HG02885 (cell line): ENCODE data around the gene MSTO1.
"Not testable (repeated sequence)": the region's sequence is repeated elsewhere in the genome, so short reads cannot be mapped to it uniquely, and the experiment has no call there.

Experiments
- ATAC-seq: cut with Tn5 transposase; IDR thresholded peaks from one replicate; pipeline ENCODE4 v1.9.1; 2021; ENCODE audit warnings: mild to moderate bottlenecking; ENCODE audit not compliant: unreplicated experiment, poor library complexity

The MSTO1 gene

GRCh38 chr1:155609515-155610256 lies at the start of gene MSTO1:
Gene MSTO1, plus strand, starts transcription at chr1:155610218. Its CDS starts 31 bp downstream, at chr1:155610249.
- peak; percentile 95 for ATAC-seq

- ATAC-seq: peak; percentile 20
Observed at GRCh38 chr1:155561779-155562580, 48.0 kb upstream of the MSTO1 start.

- ATAC-seq: peak; percentile 71
Observed at GRCh38 chr1:155562581-155563376, 47.2 kb upstream of the MSTO1 start, which contains the start of gene ASH1L. Gene ASH1L, minus strand, starts transcription at chr1:155562803. Its CDS starts 41,284 bp downstream, at chr1:155521519.

- ATAC-seq: not testable (repeated sequence)
Observed at GRCh38 chr1:155563377-155564022, 46.5 kb upstream of the MSTO1 start.

GRCh38 chr1:155569988-155570592 lies 39.9 kb upstream of the MSTO1 start:
- no peak for ATAC-seq

GRCh38 chr1:155570593-155570990 lies 39.4 kb upstream of the MSTO1 start:
- ATAC-seq: no peak

GRCh38 chr1:155574077-155574476 lies 35.9 kb upstream of the MSTO1 start:
- no peak for ATAC-seq

GRCh38 chr1:155575608-155576007 lies 34.4 kb upstream of the MSTO1 start:
- not testable (repeated sequence) for ATAC-seq

GRCh38 chr1:155583846-155584245 lies 26.2 kb upstream of the MSTO1 start:
- not testable (repeated sequence) for ATAC-seq

- not testable (repeated sequence) for ATAC-seq
Observed at GRCh38 chr1:155589282-155589681, 20.7 kb upstream of the MSTO1 start.

GRCh38 chr1:155590516-155591247 lies 19.3 kb upstream of the MSTO1 start:
- ATAC-seq: not testable (repeated sequence)

GRCh38 chr1:155591770-155592169 lies 18.2 kb upstream of the MSTO1 start:
- no peak for ATAC-seq

- not testable (repeated sequence) for ATAC-seq
Observed at GRCh38 chr1:155595877-155596474, 14.0 kb upstream of the MSTO1 start.

GRCh38 chr1:155596864-155597263 lies 13.2 kb upstream of the MSTO1 start:
- ATAC-seq: no peak

GRCh38 chr1:155598842-155599331 lies 11.1 kb upstream of the MSTO1 start:
- ATAC-seq: no peak

GRCh38 chr1:155599828-155600572 lies 10.0 kb upstream of the MSTO1 start:
- not testable (repeated sequence) for ATAC-seq

- no peak for ATAC-seq
Observed at GRCh38 chr1:155607708-155608107, 2.3 kb upstream of the MSTO1 start.

- ATAC-seq: no peak
Observed at GRCh38 chr1:155608888-155609225, 1.2 kb upstream of the MSTO1 start.
